B cell (primary cell): ENCODE results near the gene CLCN3.

Experiments
- EZH2 ChIP-seq: IDR thresholded peaks from 2 replicates; pipeline ENCODE4 v1.6.1; 2012; ENCODE audit warnings: borderline replicate concordance, low read depth, mild to moderate bottlenecking, moderate library complexity, low read length; ENCODE audit not compliant: insufficient read depth, poor library complexity, severe bottlenecking
- TF ChIP-seq, protein P1 (sequence below): fragments of 200-600 bp; IDR thresholded peaks from one replicate; pipeline ENCODE4 v1.8.0; 2022; ENCODE audit warnings: antibody characterized with exemption, mild to moderate bottlenecking

DNA sequence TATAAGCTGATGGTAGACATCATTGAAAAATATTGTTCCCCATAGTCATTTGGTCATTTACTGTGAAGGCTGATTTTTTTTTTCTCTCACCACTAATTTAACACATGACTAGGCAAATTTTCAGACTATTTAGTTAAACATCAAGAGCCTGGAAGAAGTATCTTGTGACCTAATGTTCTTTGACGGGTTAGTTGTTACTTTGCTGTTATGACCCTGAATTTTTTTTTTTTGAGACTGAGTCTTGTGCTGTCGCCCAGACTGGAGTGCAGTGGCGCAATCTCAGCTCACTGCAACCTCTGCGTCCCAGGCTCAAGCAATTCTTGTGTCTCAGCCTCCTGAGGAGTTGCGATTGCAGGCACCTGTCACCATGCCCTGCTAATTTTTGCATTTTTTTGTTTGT, 70.4 kb downstream of the CLCN3 start:
- TF ChIP-seq, protein P1, sequence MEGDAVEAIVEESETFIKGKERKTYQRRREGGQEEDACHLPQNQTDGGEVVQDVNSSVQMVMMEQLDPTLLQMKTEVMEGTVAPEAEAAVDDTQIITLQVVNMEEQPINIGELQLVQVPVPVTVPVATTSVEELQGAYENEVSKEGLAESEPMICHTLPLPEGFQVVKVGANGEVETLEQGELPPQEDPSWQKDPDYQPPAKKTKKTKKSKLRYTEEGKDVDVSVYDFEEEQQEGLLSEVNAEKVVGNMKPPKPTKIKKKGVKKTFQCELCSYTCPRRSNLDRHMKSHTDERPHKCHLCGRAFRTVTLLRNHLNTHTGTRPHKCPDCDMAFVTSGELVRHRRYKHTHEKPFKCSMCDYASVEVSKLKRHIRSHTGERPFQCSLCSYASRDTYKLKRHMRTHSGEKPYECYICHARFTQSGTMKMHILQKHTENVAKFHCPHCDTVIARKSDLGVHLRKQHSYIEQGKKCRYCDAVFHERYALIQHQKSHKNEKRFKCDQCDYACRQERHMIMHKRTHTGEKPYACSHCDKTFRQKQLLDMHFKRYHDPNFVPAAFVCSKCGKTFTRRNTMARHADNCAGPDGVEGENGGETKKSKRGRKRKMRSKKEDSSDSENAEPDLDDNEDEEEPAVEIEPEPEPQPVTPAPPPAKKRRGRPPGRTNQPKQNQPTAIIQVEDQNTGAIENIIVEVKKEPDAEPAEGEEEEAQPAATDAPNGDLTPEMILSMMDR = no peak
- TF ChIP-seq EZH2 = no peak
